CMK (cell line): ENCODE measurements around the gene KIAA1549.
"Not testable (repeated sequence)": the region's sequence is repeated elsewhere in the genome, so short reads cannot be mapped to it uniquely, and the experiment has no call there.

Experiments
- DNase-seq: peaks from one replicate; pipeline ENCODE4 v3.0.0-alpha.2; 2010; ENCODE audit warnings: low read depth

KIAA1549 gene

DNA sequence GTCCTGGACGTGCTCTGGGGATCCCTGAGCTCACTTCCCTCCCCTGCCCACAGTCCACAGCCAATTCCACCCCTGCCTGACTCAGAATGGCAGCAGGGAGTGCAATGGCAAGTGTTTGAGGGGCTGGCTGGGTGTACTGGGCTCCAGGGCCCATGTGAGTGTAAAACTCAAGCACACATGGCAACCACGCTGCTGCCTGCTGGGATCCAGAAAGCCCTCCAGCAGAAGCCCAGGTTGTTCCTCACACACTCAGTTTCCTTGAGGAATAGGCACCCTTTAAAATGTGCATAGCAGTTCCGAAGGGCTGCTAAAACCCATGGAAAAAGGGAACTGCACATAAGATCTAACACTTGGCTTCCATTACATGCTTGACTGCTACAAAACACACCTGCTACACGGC is 171.8 kb downstream of the KIAA1549 start:
- DNase-seq, result no peak

DNA sequence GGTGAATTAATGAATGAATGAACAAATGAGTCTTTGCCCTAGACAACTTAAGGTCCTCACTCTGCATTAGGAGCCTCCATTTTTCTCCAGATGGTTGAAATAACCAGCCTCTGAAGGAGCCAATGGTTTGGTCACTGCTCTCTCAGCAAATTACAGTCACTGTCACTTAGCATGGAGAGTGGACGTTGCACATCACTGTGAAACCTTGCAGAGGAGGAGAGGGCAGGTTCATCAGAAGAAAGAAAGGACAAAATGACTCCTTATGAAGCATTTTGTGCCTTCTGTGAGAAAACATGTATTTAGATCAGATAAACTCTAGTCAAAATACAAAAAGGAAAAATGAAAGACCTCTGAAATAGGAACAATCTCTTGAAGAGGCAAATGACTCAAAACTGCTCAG is 176.6 kb downstream of the KIAA1549 start:
- DNase-seq, result no peak

DNA sequence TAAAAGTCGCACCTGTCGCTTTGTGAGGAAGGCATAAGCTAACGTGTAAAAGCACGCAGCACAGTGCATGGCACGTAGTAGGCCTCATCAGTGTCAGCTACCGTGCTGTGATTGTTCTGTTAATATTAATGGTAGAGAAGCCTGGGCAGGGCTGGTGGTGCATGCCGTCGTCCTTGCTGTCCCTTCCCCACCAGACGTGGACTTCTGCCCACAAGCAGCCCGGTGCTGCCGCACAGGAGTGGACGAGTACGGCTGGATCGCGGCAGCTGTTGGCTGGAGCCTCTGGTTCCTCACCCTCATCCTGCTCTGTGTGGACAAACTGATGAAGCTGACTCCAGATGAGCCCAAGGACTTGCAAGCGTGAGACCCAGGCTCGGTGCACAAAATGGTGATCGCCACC is 178.5 kb downstream of the KIAA1549 start:
- no peak for DNase-seq

DNA sequence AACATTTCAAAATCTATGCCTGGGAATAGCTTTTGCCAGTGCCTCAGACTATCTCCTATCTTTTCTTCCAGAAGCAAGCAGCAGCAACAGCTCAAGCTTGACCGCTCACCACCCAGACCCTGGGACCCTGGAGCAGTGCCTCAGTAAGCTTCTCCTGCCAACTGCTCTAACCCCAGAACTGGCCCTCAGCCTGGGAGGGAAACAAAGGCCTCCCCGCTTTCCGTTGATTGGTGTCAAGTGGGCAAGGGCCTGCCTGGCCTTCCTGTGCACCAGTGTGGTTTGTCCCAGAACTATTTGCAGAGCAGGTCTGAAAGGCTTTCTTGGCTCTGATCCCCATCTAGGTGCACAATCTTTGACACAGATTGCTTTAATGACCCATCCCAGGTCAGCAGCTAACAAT is 179.9 kb downstream of the KIAA1549 start:
- no peak for DNase-seq

DNA sequence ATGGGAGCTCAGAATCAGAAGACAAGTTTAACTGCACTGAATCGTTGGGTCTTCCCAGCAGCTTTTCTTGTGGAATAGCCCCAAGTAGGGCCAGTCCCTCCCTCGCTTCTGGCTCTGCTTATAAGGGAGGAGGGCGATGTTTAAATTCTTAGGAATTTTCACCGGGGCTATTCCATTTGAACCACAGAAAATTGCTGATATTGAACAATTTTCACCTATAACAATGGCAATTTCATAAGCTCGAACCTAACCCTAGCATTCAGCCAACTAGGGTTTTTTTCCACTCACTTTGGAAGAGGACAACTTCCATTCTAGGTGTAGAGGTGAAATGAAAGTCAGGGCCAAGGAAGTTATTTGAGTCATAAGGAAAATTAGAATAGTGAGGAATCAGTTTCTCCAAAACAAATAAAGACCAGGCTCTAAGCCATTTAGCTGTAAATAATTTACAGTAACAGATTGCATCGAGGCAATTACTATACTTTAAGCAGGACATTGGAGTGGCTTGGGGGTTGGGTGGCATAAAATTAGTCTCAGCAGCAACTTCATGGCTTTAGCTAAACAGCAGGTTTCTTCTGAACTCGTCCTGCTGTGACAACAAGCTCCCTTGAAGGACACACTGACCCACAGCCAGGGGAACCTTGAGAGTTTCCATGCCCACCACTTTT is 181.7 kb downstream of the KIAA1549 start:
- no peak for DNase-seq

DNA sequence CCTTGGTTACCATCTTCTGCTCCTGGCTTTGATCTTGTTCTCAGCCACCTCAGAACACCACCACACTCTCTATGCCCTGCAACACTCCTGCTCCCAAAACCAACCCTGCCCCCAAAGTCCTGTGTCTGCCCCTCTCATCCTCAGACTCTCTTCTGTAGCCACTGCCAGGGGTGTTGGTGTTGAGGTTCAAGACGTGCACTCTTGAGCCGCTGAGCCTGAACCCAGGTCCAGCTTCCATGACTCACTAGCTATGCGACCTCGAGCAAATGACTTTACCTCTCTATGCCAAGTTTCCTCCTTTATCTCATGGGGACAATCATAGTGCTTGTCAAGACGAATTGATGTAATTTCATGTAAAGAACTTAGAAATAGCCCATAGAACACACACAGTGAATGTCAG is 182.4 kb downstream of the KIAA1549 start:
- no peak for DNase-seq

DNA sequence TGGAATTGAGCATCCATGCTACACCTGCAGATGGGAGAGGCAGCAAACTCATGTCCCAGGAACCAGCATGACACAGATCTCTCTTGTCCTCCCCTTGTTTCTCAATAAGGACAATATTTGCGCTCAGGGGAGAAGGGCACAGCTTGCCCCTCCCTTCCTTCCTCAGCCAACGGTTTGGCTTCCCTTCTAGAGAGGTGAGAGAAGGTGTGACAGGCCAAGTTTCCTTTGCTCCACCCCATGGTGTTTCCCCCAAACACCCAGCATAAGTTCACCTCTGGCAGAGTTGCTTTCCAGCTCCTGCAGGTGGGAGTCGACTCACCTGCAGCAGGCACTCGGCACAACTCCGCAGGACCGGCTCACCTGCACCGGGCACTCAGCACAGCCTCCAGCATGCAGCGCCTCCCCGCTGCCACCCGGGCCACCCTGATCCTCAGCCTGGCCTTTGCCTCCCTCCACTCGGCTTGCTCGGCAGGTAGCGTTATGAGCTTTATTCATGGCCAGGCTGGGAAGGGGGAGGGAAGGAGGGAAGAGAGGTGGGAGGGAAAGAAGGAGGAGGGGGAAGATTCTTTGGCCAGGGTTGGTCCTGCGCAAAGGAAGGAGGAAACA is 183.4 kb downstream of the KIAA1549 start, which contains the start of the genes ATP6V0A4 and TMEM213:
Gene ATP6V0A4, minus strand, starts transcription at position 482 of the 606 bp plus-strand sequence. CDS start 26,949 bp downstream, outside the sequence.
Gene TMEM213, plus strand, starts transcription at position 280 of the 606 bp plus-strand sequence. Its CDS starts 111 bp downstream, at position 391.
- DNase-seq, result no peak

DNA sequence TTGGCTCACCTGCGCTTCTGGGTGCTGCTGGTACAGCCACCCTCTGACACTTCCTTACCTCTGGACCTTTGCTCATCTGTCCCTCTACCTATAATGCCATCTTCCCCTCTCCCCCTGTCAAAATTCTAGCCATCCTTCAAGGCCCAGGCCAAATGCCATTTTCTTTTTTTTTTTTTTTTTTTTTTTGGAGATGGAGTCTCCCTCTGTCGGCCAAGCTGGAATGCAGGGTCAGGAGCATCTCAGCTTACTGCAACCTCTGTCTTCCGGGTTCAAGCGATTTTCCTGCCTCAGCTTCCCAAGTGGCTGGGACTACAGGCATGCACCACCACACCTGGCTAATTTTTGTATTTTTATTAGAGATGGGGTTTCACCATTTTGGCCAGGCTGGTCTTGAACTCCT is 184.1 kb downstream of the KIAA1549 start:
- DNase-seq, result not testable (repeated sequence)

DNA sequence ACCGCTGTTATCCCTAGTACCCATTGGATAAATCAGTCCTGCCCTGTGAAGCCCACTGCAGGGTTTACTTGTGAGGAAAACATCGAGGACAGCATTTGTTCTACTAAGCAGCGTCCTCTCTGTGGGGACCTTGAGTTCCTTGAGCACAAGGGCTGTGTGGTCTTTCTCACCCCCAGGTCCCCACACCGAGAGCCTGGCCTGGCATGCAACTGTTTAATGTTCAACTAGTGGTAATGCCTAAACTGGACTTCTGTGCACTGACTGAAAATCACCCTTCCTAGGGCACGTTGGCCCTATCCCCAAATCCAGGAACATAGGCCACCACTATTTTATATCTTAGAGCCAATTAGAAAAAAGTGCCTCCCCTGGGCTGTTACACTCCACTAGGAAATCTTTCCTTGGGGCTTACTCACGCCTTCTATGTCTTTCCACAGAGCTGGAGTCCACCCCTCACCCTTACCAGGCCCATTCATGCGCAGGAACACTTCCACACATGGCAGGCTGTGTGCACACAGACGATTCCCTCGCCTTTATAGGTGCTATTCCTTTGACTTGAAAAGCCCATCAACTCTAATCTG is 185.1 kb downstream of the KIAA1549 start:
- DNase-seq, result no peak

DNA sequence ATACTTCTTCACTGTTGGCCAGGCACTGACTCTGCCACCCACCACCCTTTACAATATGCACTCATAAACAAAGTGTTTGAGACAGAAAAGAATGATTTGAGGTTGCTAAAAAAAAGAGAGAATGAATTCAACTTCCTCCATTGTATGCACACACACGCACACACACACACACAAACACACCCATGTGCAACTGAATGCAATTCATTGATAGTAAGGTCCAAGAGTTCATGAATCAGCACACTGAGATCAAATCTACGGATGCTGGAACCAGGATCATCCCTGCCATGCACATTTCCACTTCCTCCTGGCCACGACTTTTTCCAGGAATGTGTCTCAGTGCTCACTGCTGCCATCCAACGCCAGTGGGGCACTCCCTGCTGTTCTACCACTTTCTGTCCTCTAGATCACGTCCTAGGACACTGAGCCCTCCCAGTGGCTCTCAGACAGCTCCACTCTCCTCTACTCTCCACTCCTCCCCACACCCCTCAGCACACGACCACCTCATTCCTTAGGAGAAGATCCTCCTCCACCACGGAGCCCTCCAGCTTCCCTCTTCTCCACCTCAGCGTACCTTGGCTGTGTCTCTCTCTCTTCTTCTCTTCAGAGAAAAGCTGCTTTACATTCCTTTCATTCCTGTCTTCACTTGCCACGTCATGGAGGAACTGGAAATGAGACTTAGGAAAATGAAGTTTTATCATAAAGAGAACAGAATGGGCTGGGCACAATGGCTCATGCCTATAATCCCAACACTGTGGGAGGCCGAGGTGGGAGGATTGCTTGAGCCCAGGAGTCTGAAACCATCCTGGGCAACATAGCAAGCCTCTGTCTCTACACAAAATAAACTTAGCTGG is 195.4 kb downstream of the KIAA1549 start:
- peak; percentile 34 for DNase-seq

DNA sequence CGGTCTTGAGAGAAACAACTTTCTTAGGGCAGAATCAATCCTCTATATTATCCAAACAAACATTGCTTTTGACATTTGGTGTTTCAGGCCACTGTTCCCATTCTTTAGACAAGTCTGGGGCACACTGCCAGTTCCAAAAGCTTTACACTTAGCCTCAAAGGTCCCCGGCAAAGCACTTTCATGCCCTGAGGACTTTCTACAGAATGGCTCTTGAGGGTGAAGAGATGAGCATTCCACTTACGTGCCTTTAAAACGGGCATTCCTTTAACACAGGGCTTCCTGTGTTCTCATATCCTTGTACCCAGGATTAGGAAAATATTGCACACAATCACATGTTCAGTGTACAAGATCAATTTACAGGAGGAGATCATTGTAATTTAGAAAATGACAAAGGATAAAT is 196.5 kb downstream of the KIAA1549 start:
- DNase-seq, result no peak
